ENCODE data around the gene JAML. TPM values are rescaled to one million over a fixed set of nuclear protein-coding genes. Genes with fewer than 3 reads are reported as not detected.

Gene JAML
- total RNA-seq, 1 donor from 2014 or later = not detected

GRCh38 chr11:118219732-118220131, 5.1 kb downstream of the JAML start:
- TF ChIP-seq CTCF (conservative IDR thresholded peaks at IDR 0.05; ENCODE audit: low read depth, low read length) = no peak
- no peak overlapping the region for H3K4me3 ChIP-seq (ENCODE audit: low read depth, low read length)
- DNase-seq (ENCODE audit: low read depth) = no peak

GRCh38 chr11:118219244-118219643, 5.6 kb downstream of the JAML start:
- DNase-seq (ENCODE audit: low read depth) = no peak
- TF ChIP-seq CTCF (conservative IDR thresholded peaks at IDR 0.05; ENCODE audit: low read depth, low read length) = no peak
- H3K4me3 ChIP-seq (ENCODE audit: low read depth, low read length) = no peak overlapping the region

GRCh38 chr11:118217575-118217974, 7.2 kb downstream of the JAML start:
- no peak overlapping the region for H3K4me3 ChIP-seq (ENCODE audit: low read depth, low read length)
- TF ChIP-seq CTCF (conservative IDR thresholded peaks at IDR 0.05; ENCODE audit: low read depth, low read length) = no peak
- no peak for DNase-seq (ENCODE audit: low read depth)

- no peak for DNase-seq (ENCODE audit: low read depth)
- H3K4me3 ChIP-seq (ENCODE audit: low read depth, low read length) = no peak overlapping the region
- TF ChIP-seq CTCF (conservative IDR thresholded peaks at IDR 0.05; ENCODE audit: low read depth, low read length) = no peak
Measured at GRCh38 chr11:118216621-118217481, 8.0 kb downstream of the JAML start.

- H3K4me3 ChIP-seq (ENCODE audit: low read depth, low read length) = no peak overlapping the region
- TF ChIP-seq CTCF (conservative IDR thresholded peaks at IDR 0.05; ENCODE audit: low read depth, low read length) = no peak
- no peak for DNase-seq (ENCODE audit: low read depth)
Measured at GRCh38 chr11:118215765-118216164, 9.0 kb downstream of the JAML start.

- no peak for TF ChIP-seq CTCF (conservative IDR thresholded peaks at IDR 0.05; ENCODE audit: low read depth, low read length)
- no peak overlapping the region for H3K4me3 ChIP-seq (ENCODE audit: low read depth, low read length)
- no peak for DNase-seq (ENCODE audit: low read depth)
Measured at GRCh38 chr11:118215262-118215661, 9.5 kb downstream of the JAML start.

Data from epithelial cell of proximal tubule (primary cell).